NCI-H2227 (cell line): ENCODE results near the gene CLCC1.

Experiments
- DNase-seq: peaks from one replicate; lab custom pipeline; 2025; ENCODE audit not compliant: unreplicated experiment; lab: John Stamatoyannopoulos, UW

CLCC1 gene

DNA sequence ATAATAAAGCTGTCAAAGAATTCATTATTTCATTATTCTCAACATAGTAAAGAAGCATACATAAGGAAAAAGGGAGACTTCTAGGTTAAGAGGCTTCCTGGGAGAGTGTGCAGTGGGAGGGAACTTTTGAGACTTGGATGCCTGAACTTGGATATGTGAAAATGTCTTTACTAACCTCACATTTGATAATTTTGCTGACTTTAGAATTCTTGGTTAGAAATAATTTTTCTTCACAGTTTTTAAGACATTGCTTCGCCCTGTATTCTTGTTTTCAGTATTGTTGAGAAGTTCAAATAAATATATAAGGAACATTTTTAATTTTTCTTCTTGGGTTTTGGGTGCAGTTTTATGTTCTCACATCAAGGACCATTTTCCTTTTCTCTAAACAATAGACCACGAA, 46.5 kb downstream of the CLCC1 start:
- DNase-seq = no peak
